Measurements from ENCODE around the gene TSSK3.

TSSK3 gene

DNA sequence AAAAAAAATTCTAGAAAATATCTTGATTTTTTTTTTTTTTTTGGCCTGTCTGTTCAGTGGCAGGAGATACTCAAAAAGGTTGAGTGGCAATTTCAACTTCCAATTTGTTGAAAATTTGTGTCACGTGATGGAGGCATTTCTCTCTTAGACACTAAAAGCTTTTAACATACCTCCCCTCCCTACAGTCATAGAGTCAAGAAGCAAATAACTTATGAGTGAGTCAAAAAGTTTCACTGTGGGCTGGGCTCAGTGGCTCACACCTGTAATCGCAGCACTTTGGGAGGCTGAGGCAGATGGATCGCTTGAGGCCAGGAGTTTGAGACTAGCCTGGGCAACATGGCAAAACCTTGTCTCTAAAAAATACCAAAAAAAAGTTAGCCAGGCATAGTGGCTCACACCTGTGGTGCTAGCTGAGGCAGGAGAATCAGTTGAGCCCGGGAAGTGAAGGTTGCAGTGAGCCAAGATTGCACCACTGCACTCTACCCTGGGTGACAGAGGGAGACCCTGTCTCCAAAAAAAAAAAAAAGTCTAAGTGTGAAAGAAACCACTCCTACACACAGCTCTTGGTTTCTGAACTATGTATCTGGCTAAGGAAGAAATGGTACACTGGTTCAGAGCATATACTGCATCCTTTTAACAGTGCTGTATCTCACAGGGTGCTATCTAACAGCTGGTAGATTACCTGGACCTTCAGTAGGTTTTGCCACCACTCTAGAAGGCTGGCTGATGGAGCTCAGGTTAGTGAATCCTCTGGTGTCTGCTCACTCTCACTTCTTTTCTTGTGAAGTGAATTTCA lies 43.5 kb downstream of the TSSK3 start:
- ChIA-PET CTCF (interaction anchor here (1.0 to 1.2 kb wide), 4 partner anchors 10 to 367 kb away, joined by 3 to 4 read pairs (median 3); partner anchors contain the start of gene BSDC1), POLR2A (interaction anchor here (0.6 kb wide), 1 partner anchor 11 kb away, joined by 3 read pairs; no protein-coding TSS in a partner anchor)
- TF ChIP-seq, protein P1, sequence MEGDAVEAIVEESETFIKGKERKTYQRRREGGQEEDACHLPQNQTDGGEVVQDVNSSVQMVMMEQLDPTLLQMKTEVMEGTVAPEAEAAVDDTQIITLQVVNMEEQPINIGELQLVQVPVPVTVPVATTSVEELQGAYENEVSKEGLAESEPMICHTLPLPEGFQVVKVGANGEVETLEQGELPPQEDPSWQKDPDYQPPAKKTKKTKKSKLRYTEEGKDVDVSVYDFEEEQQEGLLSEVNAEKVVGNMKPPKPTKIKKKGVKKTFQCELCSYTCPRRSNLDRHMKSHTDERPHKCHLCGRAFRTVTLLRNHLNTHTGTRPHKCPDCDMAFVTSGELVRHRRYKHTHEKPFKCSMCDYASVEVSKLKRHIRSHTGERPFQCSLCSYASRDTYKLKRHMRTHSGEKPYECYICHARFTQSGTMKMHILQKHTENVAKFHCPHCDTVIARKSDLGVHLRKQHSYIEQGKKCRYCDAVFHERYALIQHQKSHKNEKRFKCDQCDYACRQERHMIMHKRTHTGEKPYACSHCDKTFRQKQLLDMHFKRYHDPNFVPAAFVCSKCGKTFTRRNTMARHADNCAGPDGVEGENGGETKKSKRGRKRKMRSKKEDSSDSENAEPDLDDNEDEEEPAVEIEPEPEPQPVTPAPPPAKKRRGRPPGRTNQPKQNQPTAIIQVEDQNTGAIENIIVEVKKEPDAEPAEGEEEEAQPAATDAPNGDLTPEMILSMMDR (IDR thresholded peaks at IDR 0.05; ENCODE audit: control extremely low read depth, extremely low read depth, low read depth, missing control alignments) = no peak
- DNase-seq (ENCODE audit: extremely low spot score) = no peak

- TF ChIP-seq, protein P1 (IDR thresholded peaks at IDR 0.05; ENCODE audit: control extremely low read depth, extremely low read depth, low read depth, missing control alignments) = no peak
Measured at GRCh38 chr1:32406629-32407111, 44.3 kb downstream of the TSSK3 start.

GRCh38 chr1:32411261-32411660 lies 48.9 kb downstream of the TSSK3 start:
- no peak for DNase-seq (ENCODE audit: extremely low spot score)
- TF ChIP-seq, protein P1 (IDR thresholded peaks at IDR 0.05; ENCODE audit: control extremely low read depth, extremely low read depth, low read depth, missing control alignments) = no peak
- POLR2A ChIA-PET = no interaction called here
- CTCF ChIA-PET = interaction anchor here (1.0 to 7.2 kb wide), 6 partner anchors 12 to 447 kb away, joined by 3 to 70 read pairs (median 3); no protein-coding TSS in a partner anchor

More at GRCh38 chr1:32406629-32407111, 44.3 kb downstream of the TSSK3 start:
- ChIA-PET CTCF (interaction anchor here (1.0 to 1.5 kb wide), 2 partner anchors 13 to 284 kb away, joined by 3 read pairs; partner anchors contain the start of gene BSDC1), POLR2A (no interaction called here)
- DNase-seq (ENCODE audit: extremely low spot score) = no peak

GRCh38 chr1:32413507-32414185 lies 51.3 kb downstream of the TSSK3 start:
- peak; percentile 51 for DNase-seq (ENCODE audit: extremely low spot score)
- ChIA-PET CTCF (interaction anchor here (0.7 to 7.2 kb wide), 11 partner anchors 9 to 503 kb away, joined by 3 to 70 read pairs (median 3); partner anchors contain the start of gene BSDC1), POLR2A (no interaction called here)
- TF ChIP-seq, protein P1 (IDR thresholded peaks at IDR 0.05; ENCODE audit: control extremely low read depth, extremely low read depth, low read depth, missing control alignments) = peak; percentile 70

Data from GM10248 (cell line).